B cell (primary cell): ENCODE results near the gene RNF167. TPM values are rescaled to one million over a fixed set of nuclear protein-coding genes. Genes with fewer than 3 reads are reported as not detected.

Experiments used
- ATAC-seq: fragments of 200-7000 bp; cut with Tn5 transposase; one replicate; pipeline ENCODE4 v1.10.0; 2021; ENCODE audit warnings: low read depth, mild to moderate bottlenecking, moderate number of reproducible peaks, moderate library complexity
- CTCF ChIA-PET: fragments of 350-600 bp; sonication (Branson Sonifier 250); formaldehyde crosslinking; loops from one replicate; lab custom pipeline; 2021; ENCODE audit warnings: antibody characterized with exemption, inconsistent platforms; lab: Charles Lee
- POLR2A ChIA-PET: fragments of 350-600 bp; sonication (Branson Sonifier 250); formaldehyde crosslinking; loops from one replicate; lab custom pipeline; 2021; ENCODE audit warnings: antibody characterized with exemption; lab: Charles Lee
- DNase-seq: peaks from one replicate; pipeline ENCODE4 v3.0.0; 2013
- H2AFZ ChIP-seq: 2 replicates; pipeline ENCODE4 v1.6.1; 2012; ENCODE audit warnings: mild to moderate bottlenecking, low read depth, low read length; ENCODE audit not compliant: insufficient read depth, poor library complexity, severe bottlenecking
- H3K27ac ChIP-seq, 2 donors: 1 replicate in 1 of 2; 2 replicates in 1 of 2; pipeline ENCODE4 v1.5.1; 2012 to 2013; ENCODE audit warnings: low read length in 2 of 2, mild to moderate bottlenecking in 2 of 2, moderate library complexity in 1 of 2
- H3K27me3 ChIP-seq, 4 experiments: fragments of 200-600 bp in 1 of 4; sonication (generic) in 1 of 4; replicated peaks in 1 of 4; 1 replicate in 2 of 4; 2 replicates in 2 of 4; pipeline versions ENCODE4 v1.6.1 to v1.7.0; 2013 to 2016; ENCODE audit warnings: low read length in 3 of 4, mild to moderate bottlenecking in 2 of 4, mixed read lengths in 1 of 4, moderate library complexity in 1 of 4; ENCODE audit not compliant: insufficient read depth in 4 of 4, control insufficient read depth in 3 of 4; ENCODE audit errors: control extremely low read depth in 1 of 4
- H3K36me3 ChIP-seq, 2 experiments: replicated peaks in 1 of 2; 1 replicate in 1 of 2; 2 replicates in 1 of 2; pipeline versions ENCODE4 v1.6.1 to v1.7.1; 2013; ENCODE audit warnings: low read length in 1 of 2; ENCODE audit not compliant: insufficient read depth in 2 of 2, control insufficient read depth in 1 of 2; ENCODE audit errors: control extremely low read depth in 1 of 2, extremely low read depth in 1 of 2
- H3K4me1 ChIP-seq, 2 donors: fragments of 200-600 bp in 1 of 2; sonication (generic) in 1 of 2; 1 replicate in 1 of 2; 2 replicates in 1 of 2; pipeline versions ENCODE4 v1.5.1 to v1.6.1; 2013 to 2017; ENCODE audit warnings: low read length in 2 of 2; ENCODE audit not compliant: control insufficient read depth in 2 of 2, insufficient read depth in 2 of 2
- H3K4me2 ChIP-seq: replicated peaks from 2 replicates; pipeline ENCODE3; 2012; ENCODE audit warnings: mild to moderate bottlenecking, low read depth, low read length; ENCODE audit not compliant: poor library complexity, severe bottlenecking
- H3K4me3 ChIP-seq, 5 experiments: fragments of 200-600 bp in 1 of 5; sonication (generic) in 1 of 5; 1 replicate in 3 of 5; 2 replicates in 2 of 5; pipeline versions ENCODE4 v1.5.1 to v1.7.0; 2011 to 2016; ENCODE audit warnings: low read length in 4 of 5, mild to moderate bottlenecking in 4 of 5, low read depth in 2 of 5, control low read depth in 1 of 5, moderate library complexity in 1 of 5; ENCODE audit not compliant: insufficient read depth in 1 of 5; ENCODE audit errors: control extremely low read depth in 1 of 5, extremely low read depth in 1 of 5
- H3K79me2 ChIP-seq: fragments of 200-600 bp; sonication (generic); one replicate; pipeline ENCODE4 v1.6.0; 2016; ENCODE audit warnings: low read length; ENCODE audit not compliant: control insufficient read depth, insufficient read depth
- H3K9ac ChIP-seq: fragments of 200-600 bp; sonication (generic); 2 replicates; pipeline ENCODE4 v1.6.1; 2017; ENCODE audit warnings: mild to moderate bottlenecking, low read length, moderate library complexity
- H3K9me3 ChIP-seq, 3 donors: one replicate each; pipeline versions ENCODE4 v1.6.1 to v1.7.1; 2013; ENCODE audit warnings: low read length in 2 of 3; ENCODE audit not compliant: control insufficient read depth in 2 of 3, insufficient read depth in 1 of 3; ENCODE audit errors: control extremely low read depth in 1 of 3
- H4K20me1 ChIP-seq: 2 replicates; pipeline ENCODE4 v1.6.0; 2012; ENCODE audit warnings: mild to moderate bottlenecking, low read length; ENCODE audit not compliant: insufficient read depth, control insufficient read depth, poor library complexity, severe bottlenecking
- H3K27ac Mint-ChIP-seq: one replicate; pipeline ENCODE4 v1.8.0; 2021; ENCODE audit warnings: mixed read lengths
- H3K27me3 Mint-ChIP-seq: one replicate; pipeline ENCODE4 v1.8.0; 2021; ENCODE audit warnings: mixed read lengths
- H3K4me1 Mint-ChIP-seq: one replicate; pipeline ENCODE4 v1.8.0; 2021; ENCODE audit warnings: mixed read lengths
- H3K4me3 Mint-ChIP-seq: one replicate; pipeline ENCODE4 v1.8.0; 2021; ENCODE audit warnings: mixed read lengths
- H3K9me3 Mint-ChIP-seq: one replicate; pipeline ENCODE4 v1.8.0; 2022; ENCODE audit warnings: mixed read lengths; ENCODE audit not compliant: insufficient read depth
- EZH2 ChIP-seq: IDR thresholded peaks from 2 replicates; pipeline ENCODE4 v1.6.1; 2012; ENCODE audit warnings: borderline replicate concordance, low read depth, mild to moderate bottlenecking, moderate library complexity, low read length; ENCODE audit not compliant: insufficient read depth, poor library complexity, severe bottlenecking
- WGBS: methylation state at CpG from one replicate; pipeline ENCODE4 v1.1.5; 2013; ENCODE audit warnings: missing lambda C conversion rate; ENCODE audit not compliant: insufficient coverage; 5-methylcytosine and 5-hydroxymethylcytosine counted together
- intact Hi-C: fragments of 100-400 bp; cut with micrococcal nuclease; formaldehyde crosslinking; loops from one replicate; pipeline ENCODE4 v1.10.0; 2022
- polyA plus RNA-seq: library from polyadenylated mRNA; depleted of rRNA; stranded (reverse); fragments of >200 nt; gene quantifications from 2 replicates; pipeline ENCODE4 v1.2.3, GENCODE V29; 2012
- total RNA-seq, 2 donors: library from RNA; stranded (reverse); fragments of 120-200 nt in 1 of 2; gene quantifications; 1 replicate in 1 of 2; 2 replicates in 1 of 2; pipeline versions ENCODE4 v1.2.3 to v1.2.4, GENCODE V29; 2013 to 2022
- TF ChIP-seq, protein P1 (sequence below): fragments of 200-600 bp; IDR thresholded peaks from one replicate; pipeline ENCODE4 v1.8.0; 2022; ENCODE audit warnings: antibody characterized with exemption, mild to moderate bottlenecking

Gene RNF167
- total and polyA plus RNA-seq, 2 donors (not counting 1 experiment from before 2014, with no cell fraction given) = 143 to 186 TPM

DNA sequence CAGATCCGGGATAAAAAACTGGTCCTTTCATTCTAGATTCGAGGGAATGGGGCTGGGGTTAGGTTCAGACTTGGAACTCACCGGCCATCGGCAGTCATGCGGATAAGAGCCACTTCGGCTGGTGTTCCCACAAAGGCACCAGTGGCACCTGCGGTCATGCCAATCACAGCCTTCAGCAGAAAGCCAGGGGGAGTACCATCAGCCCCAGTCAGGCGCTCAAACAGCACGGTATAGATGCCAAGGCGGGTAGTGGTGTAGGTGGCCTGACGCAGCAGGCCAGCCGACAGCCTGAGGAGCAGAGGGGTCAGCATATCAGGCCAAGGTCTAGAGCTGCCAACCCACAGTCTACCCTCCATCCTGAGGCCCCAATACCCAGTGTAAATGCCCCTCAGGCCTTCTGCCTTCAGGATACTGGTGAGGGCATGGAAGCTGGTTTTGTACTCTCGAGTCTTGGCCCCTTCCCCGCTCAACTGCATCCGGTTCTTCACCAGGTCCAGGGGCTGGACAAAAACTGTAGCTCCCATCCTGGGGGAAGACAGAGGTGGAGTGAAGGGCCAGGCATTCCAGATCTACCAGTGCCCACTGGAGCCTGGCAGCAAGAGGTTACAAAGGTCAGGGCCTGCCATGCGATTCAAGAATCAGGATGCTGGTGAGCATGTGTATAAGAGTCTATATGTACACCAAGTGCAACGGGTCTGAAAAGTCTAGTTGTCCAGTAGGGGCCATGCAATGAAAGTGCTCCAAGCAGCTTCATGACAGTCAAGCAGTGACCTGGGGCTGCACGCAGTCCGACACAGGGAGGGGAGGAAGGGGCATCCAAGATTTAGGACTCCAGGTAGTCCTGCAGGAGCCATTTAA, 1.2 kb upstream of the RNF167 start:
- peak overlapping the region; percentile 86 for H3K9ac ChIP-seq
- H3K4me1 Mint-ChIP-seq = peaks cover 55% of the 10 kb centered on the region
- peak overlapping the region; percentile 89 for H3K4me3 Mint-ChIP-seq
- peak overlapping the region; percentile 95 for H3K27ac Mint-ChIP-seq
- peak overlapping the region; percentile 78 for H2AFZ ChIP-seq
- H3K36me3 ChIP-seq = peaks cover 0 to 35% of the 10 kb centered on the region in 2 experiments
- H3K9me3 ChIP-seq = no peaks in the 10 kb centered on the region
- H3K79me2 ChIP-seq = peaks cover 42% of the 10 kb centered on the region
- H3K27ac ChIP-seq = peak overlapping the region; percentile 70 to 87
- TF ChIP-seq, protein P1, sequence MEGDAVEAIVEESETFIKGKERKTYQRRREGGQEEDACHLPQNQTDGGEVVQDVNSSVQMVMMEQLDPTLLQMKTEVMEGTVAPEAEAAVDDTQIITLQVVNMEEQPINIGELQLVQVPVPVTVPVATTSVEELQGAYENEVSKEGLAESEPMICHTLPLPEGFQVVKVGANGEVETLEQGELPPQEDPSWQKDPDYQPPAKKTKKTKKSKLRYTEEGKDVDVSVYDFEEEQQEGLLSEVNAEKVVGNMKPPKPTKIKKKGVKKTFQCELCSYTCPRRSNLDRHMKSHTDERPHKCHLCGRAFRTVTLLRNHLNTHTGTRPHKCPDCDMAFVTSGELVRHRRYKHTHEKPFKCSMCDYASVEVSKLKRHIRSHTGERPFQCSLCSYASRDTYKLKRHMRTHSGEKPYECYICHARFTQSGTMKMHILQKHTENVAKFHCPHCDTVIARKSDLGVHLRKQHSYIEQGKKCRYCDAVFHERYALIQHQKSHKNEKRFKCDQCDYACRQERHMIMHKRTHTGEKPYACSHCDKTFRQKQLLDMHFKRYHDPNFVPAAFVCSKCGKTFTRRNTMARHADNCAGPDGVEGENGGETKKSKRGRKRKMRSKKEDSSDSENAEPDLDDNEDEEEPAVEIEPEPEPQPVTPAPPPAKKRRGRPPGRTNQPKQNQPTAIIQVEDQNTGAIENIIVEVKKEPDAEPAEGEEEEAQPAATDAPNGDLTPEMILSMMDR = no peak
- no peaks in the 10 kb centered on the region for H3K9me3 Mint-ChIP-seq
- peaks cover 6% of the 10 kb centered on the region for H3K27me3 Mint-ChIP-seq
- ATAC-seq (no peak), DNase-seq (peak; percentile 36)
- ChIA-PET CTCF (interaction anchor here (0.5 to 3.1 kb wide), 12 partner anchors 10 to 568 kb away, joined by 3 to 24 read pairs (median 6); partner anchors contain the start of genes CAMTA2, PFN1, SPAG7 and ZFP3), POLR2A (interaction anchor here (1.3 to 2.6 kb wide), 6 partner anchors 10 to 795 kb away, joined by 3 to 38 read pairs (median 9); partner anchors contain the start of genes CAMTA2, PFN1, SPAG7 and ZNF594)
- H3K4me2 ChIP-seq = peak overlapping the region; percentile 99
- peaks cover 44 to 54% of the 10 kb centered on the region in 2 donors for H3K4me1 ChIP-seq
- H3K4me3 ChIP-seq = peak overlapping the region; percentile 68 to 100 (median 86)
- peaks cover under 1% of the 10 kb centered on the region for H4K20me1 ChIP-seq
- peaks cover 0 to 4% (median 0%) of the 10 kb centered on the region in 4 experiments for H3K27me3 ChIP-seq
- 69% methylated on average over 18 of the region's 19 CpGs for WGBS
- intact Hi-C loops = loop anchor here (2.0 kb wide), 1 partner anchor 30 kb away; no protein-coding TSS in a partner anchor

DNA sequence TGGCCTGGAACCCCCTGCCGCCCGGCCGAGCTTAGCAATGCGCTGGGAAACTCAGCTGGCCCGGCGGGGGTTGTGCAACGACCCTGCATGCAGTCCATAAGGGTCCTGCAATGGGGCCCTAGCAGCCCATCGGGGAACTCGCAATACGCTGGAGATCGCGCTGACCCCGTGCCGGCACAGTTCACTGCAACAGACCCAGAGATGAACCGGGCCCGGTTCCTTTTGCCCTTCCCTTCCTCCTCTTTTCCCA, 597 bp upstream of the RNF167 start:
- 1% methylated on average over 16 of the region's 16 CpGs for WGBS
- DNase-seq = no peak

More for the DNA sequence above, 597 bp upstream of the RNF167 start:
- Mint-ChIP-seq H3K27ac (peak overlapping the region; percentile 95), H3K4me3 (peak overlapping the region; percentile 89), H3K9me3 (no peaks in the 10 kb centered on the region), H3K27me3 (peaks cover under 1% of the 10 kb centered on the region), H3K4me1 (peaks cover 55% of the 10 kb centered on the region)
- H2AFZ ChIP-seq = peak overlapping the region; percentile 78
- peak overlapping the region; percentile 70 to 87 for H3K27ac ChIP-seq
- peaks cover 42% of the 10 kb centered on the region for H3K79me2 ChIP-seq
- ATAC-seq = no peak
- H3K9me3 ChIP-seq = no peaks in the 10 kb centered on the region
- ChIA-PET CTCF (interaction anchor here (0.9 to 3.1 kb wide), 15 partner anchors 9 to 149 kb away, joined by 3 to 24 read pairs (median 6); partner anchors contain the start of genes CAMTA2, CHRNE, INCA1 and KIF1C), POLR2A (interaction anchor here (0.7 to 2.6 kb wide), 12 partner anchors 10 to 796 kb away, joined by 3 to 38 read pairs (median 6); partner anchors contain the start of genes ARRB2, C17orf107, CAMTA2 and CHRNE)
- H3K27me3 ChIP-seq = no peaks in the 10 kb centered on the region
- H3K36me3 ChIP-seq = peaks cover 0 to 38% of the 10 kb centered on the region in 2 experiments
- no peak for TF ChIP-seq EZH2
- TF ChIP-seq, protein P1 = no peak
- peaks cover 45 to 54% of the 10 kb centered on the region in 2 donors for H3K4me1 ChIP-seq
- H3K9ac ChIP-seq = peak overlapping the region; percentile 86
- peaks cover 6% of the 10 kb centered on the region for H4K20me1 ChIP-seq
- intact Hi-C loops = loop anchor here (2.0 kb wide), 1 partner anchor 31 kb away; no protein-coding TSS in a partner anchor
- peak overlapping the region; percentile 68 to 100 (median 86) for H3K4me3 ChIP-seq
- H3K4me2 ChIP-seq = peak overlapping the region; percentile 99
